Spinal cord (tissue), 10 donors: ENCODE data around the gene IRF9. TPM values are rescaled to one million over a fixed set of nuclear protein-coding genes. Genes with fewer than 3 reads are reported as not detected.
A peak's percentile ranks its signal among the peaks of the same experiment; 100 is the strongest.

Experiments used
- DNase-seq, 6 donors: peaks; one replicate each; pipeline versions ENCODE4 v3.0.0 to v3.0.0-alpha.2; 2013 to 2015; ENCODE audit warnings: low spot score in 6 of 6, low read depth in 4 of 6
- H3K27ac ChIP-seq: one replicate; pipeline ENCODE4 v1.5.1; 2013; ENCODE audit warnings: low read depth, low read length, control low read depth
- H3K27me3 ChIP-seq: one replicate; pipeline ENCODE4 v1.6.1; 2013; ENCODE audit warnings: low read length; ENCODE audit not compliant: control insufficient read depth, insufficient read depth
- H3K36me3 ChIP-seq: one replicate; pipeline ENCODE4 v1.6.1; 2013; ENCODE audit warnings: low read length; ENCODE audit not compliant: control insufficient read depth, insufficient read depth
- H3K4me1 ChIP-seq: one replicate; pipeline ENCODE4 v1.6.1; 2013; ENCODE audit warnings: low read length; ENCODE audit not compliant: control insufficient read depth, insufficient read depth
- H3K4me3 ChIP-seq: one replicate; pipeline ENCODE4 v1.5.1; 2013; ENCODE audit warnings: low read depth, low read length, control low read depth
- H3K9me3 ChIP-seq: one replicate; pipeline ENCODE4 v1.6.1; 2013; ENCODE audit warnings: low read length; ENCODE audit not compliant: control insufficient read depth, insufficient read depth
- WGBS: methylation state at CpG from one replicate; pipeline ENCODE4 v1.1.5; 2013; ENCODE audit warnings: missing lambda C conversion rate; ENCODE audit not compliant: insufficient coverage; 5-methylcytosine and 5-hydroxymethylcytosine counted together
- polyA plus RNA-seq, 2 donors: library from polyadenylated mRNA; unstranded; fragments of 120-200 nt; gene quantifications; one replicate each; pipeline ENCODE4 v1.2.1, GENCODE V29; 2013; ENCODE audit not compliant: insufficient read length in 2 of 2
- total RNA-seq, 2 donors: library from RNA; depleted of rRNA in 1 of 2; stranded (reverse); fragments of 120-200 nt in 1 of 2; fragments of >200 nt in 1 of 2; gene quantifications; one replicate each; pipeline versions ENCODE4 v1.2.3 to v1.2.4, GENCODE V29; 2013 to 2014
- donor health status: healthy.

The IRF9 gene
- total and polyA plus RNA-seq, 4 donors, result 50.0 to 81.4 (median 71.3) TPM

DNA sequence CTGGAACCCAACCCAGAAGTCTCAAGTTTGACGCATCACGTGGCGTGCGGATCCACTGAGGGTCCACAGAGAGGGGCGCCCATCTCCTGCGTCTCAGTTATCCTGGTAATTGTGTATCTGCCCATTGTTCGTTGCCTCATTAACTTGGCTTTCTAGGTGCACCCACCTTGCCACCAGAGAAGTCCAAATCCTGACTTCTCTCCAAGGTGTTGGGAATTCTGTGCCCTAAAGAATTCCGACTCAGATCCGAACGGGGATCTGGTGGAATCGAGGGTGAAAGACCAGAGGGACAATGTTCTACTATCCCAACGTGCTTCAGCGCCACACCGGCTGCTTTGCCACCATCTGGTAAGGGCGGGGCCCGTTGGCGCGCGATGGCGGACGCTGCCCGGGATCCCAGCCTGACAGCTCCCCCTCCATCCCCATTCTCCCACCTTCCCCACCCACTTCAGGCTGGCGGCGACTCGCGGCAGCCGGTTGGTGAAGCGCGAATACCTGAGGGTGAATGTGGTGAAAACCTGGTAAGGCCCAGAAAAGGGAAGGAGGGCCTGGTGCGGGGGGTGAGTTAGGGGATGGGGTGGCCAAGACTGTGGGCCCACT, 11.3 kb downstream of the IRF9 start:
- peak in 2 of 6 donors; percentile 69 to 71 for DNase-seq
- under 1% methylated on average over 28 of the region's 30 CpGs for WGBS

DNA sequence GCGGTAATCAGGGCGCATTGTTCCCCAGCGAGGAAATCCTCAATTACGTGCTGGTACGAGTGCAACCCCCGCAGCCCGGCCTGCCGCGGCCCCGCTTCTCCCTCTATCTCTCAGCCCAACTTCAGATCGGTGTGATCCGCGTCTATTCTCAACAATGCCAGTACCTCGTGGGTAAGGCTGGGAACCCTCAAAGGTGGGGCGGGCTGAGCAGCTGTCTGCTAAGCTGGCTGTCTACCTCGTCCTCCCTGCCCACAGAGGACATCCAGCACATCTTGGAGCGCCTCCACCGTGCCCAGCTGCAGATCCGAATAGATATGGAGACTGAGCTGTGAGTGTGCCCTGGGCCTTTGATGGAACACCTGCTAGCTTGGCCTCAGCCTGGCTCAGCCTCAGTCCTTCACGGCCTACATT, 11.8 kb downstream of the IRF9 start:
- Histone ChIP-seq H3K4me3 (peak overlapping the region; percentile 79), H3K4me1 (peaks cover 34% of the 10 kb centered on the region), H3K36me3 (peaks cover 50% of the 10 kb centered on the region), H3K27me3 (no peaks in the 10 kb centered on the region), H3K27ac (peak overlapping the region; percentile 79), H3K9me3 (no peaks in the 10 kb centered on the region)
- DNase-seq, result peak in 1 of 6 donors; percentile 53
- WGBS, result 23% methylated on average over 19 of the region's 20 CpGs

More for the DNA sequence above, 11.3 kb downstream of the IRF9 start:
- H3K27ac ChIP-seq, result peak overlapping the region; percentile 79
- H3K36me3 ChIP-seq, result peaks cover 45% of the 10 kb centered on the region
- no peaks in the 10 kb centered on the region for H3K9me3 ChIP-seq
- peak overlapping the region; percentile 79 for H3K4me3 ChIP-seq
- H3K4me1 ChIP-seq, result peaks cover 34% of the 10 kb centered on the region
- no peaks in the 10 kb centered on the region for H3K27me3 ChIP-seq

DNA sequence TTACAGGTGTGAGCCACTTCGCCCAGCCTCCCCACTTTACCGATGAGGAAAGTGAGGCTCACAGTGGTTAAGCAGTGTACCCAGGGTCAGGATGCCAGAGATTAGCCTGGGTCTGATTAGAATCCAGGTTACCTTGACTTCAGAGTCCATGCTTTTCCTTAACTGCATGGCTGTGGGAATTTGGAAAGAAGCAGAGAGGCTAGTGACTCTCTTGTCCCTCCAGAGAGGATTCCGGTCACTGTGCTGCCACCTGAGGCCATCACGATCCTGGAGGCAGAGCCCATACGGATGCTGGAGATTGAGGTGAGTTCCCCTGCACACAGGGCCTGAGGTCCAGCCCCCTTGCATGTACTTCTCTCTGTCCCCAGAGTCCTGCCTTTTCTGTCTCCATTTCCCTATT, 15.5 kb downstream of the IRF9 start:
- 89% methylated on average over 5 of the region's 5 CpGs for WGBS
- H3K9me3 ChIP-seq, result no peaks in the 10 kb centered on the region
- peaks cover 86% of the 10 kb centered on the region for H3K36me3 ChIP-seq
- peaks cover 33% of the 10 kb centered on the region for H3K4me1 ChIP-seq
- DNase-seq, result no peak
- H3K4me3 ChIP-seq, result no peak overlapping the region
- no peaks in the 10 kb centered on the region for H3K27me3 ChIP-seq
- H3K27ac ChIP-seq, result no peak overlapping the region

DNA sequence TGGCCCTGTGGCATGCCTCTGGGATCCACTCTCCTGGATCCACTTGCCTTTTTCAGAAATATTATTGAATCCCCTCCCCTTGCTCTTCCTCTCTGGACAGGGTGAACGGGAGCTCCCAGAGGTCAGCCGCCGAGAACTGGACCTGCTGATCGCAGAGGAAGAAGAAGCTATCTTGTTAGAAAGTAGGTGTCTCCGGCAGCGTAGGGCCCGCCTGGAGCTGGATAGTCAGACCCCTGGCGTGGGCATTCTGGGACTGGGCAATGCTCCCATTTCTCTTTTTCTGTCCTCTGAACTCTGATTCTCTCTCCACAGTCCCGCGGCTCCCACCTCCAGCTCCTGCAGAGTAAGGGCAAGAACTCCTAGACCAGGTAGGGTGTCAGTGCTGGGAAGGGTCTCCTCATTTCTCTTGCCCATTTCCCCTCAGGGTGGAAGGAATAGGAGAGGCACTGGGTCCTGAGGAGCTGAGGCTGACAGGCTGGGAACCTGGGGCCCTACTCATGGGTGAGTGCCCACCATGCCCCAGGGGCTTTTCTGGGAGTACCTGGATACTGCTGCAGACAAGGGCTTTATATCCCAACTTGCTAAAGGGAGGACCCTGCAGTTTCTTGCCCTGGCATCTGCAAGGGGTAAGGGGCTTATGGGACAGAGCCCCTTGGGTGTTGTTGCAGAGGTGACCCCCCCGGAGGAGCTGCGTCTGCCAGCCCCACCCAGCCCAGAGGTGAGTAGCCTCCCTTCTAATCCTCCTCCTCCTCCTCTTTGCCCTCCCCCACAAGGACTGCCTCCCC, 16.2 kb downstream of the IRF9 start:
- no peak overlapping the region for H3K4me3 ChIP-seq
- H3K36me3 ChIP-seq, result peaks cover 92% of the 10 kb centered on the region
- H3K27me3 ChIP-seq, result no peaks in the 10 kb centered on the region
- H3K27ac ChIP-seq, result no peak overlapping the region
- H3K4me1 ChIP-seq, result peaks cover 27% of the 10 kb centered on the region
- H3K9me3 ChIP-seq, result no peaks in the 10 kb centered on the region
- DNase-seq, result no peak
- WGBS, result 93% methylated on average over 3 of the region's 12 CpGs

DNA sequence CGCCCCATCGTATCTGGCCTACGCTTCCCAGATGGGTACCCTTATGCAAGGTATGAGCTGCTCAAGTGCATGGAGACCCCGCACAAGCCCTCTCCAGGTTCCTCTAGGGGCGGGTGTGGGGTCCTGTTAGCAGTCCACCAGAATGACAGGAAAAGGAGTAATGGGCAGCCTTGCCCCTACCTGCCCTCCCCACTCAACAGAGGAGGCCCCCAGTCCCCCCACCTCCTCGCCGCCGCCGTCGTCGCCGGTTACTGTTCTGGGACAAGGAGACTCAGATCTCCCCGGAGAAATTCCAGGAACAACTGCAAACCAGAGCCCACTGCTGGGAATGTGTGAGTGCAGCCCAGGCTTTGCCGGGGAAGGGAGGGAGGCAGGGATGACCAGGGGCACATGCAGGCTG, 16.8 kb downstream of the IRF9 start:
- Histone ChIP-seq H3K27ac (no peak overlapping the region), H3K27me3 (no peaks in the 10 kb centered on the region), H3K4me1 (peaks cover 21% of the 10 kb centered on the region), H3K4me3 (no peak overlapping the region), H3K36me3 (peaks cover 95% of the 10 kb centered on the region), H3K9me3 (no peaks in the 10 kb centered on the region)
- WGBS, result 89% methylated on average over 3 of the region's 14 CpGs
- DNase-seq, result no peak

DNA sequence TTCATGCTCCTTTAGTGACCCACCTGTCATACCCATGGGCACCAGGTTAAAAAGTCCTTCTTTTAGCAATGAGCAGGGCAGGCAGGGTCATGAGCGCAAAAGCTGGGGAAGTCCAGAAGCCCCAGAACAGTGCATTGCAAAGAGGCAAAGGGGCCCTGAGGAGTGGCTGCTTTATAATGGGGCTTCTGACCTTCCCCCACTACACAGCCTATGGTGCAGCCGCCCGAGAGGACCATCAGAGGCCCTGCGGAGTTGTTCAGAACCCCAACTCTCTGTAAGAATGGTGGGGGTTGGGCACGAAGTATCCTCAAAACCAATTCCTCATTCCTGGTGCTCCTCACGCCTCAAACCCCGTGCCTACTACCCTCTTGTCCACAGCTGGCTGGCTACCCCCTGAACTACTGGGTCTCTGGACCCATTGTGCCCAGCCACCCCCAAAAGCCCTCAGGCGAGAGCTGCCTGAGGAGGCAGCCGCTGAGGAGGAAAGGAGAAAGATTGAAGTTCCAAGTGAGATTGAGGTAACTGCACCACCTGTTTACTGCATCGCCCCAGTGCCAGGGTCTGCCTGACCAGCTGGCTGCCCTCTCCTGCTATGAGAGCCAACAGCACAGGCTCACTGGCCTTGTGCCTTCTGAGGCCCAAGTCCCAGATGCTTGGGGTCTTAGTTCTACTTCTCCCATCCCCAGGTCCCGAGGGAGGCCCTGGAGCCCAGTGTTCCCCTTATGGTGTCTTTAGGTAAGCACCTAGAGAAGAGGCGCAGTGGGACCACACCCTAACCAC, 17.5 kb downstream of the IRF9 start:
- Histone ChIP-seq H3K27me3 (no peaks in the 10 kb centered on the region), H3K27ac (no peak overlapping the region), H3K4me3 (no peak overlapping the region), H3K9me3 (no peaks in the 10 kb centered on the region), H3K4me1 (peaks cover 14% of the 10 kb centered on the region), H3K36me3 (peaks cover 95% of the 10 kb centered on the region)
- no peak for DNase-seq
- 100% methylated on average over 3 of the region's 12 CpGs for WGBS

DNA sequence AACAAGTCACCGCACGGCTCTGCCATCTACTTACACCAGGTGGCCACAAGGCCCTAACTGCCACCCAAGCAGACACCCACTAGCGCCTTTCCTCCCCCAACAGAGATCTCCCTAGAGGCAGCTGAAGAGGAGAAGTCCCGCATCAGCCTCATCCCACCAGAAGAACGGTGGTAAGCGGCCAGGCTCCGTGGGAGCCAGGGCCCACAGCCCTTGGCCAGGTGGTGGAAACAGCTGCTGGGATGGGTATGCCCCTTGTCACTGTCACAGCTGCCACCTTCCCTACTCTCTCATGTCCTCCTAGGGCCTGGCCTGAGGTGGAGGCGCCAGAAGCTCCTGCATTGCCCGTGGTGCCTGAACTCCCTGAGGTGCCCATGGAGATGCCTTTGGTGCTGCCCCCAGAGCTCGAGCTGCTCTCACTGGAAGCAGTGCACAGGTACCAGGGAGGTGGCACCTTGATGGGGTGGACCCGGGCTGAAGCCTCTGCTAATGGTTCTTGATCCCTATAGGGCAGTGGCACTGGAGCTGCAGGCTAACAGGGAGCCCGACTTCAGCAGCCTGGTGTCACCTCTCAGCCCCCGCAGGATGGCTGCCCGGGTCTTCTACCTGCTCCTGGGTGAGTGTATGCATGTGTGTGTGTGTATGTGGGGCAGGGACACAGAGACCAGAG, 18.4 kb downstream of the IRF9 start:
- 89% methylated on average over 9 of the region's 14 CpGs for WGBS
- H3K4me1 ChIP-seq, result peaks cover 8% of the 10 kb centered on the region
- no peak overlapping the region for H3K4me3 ChIP-seq
- DNase-seq, result no peak
- no peaks in the 10 kb centered on the region for H3K27me3 ChIP-seq
- H3K36me3 ChIP-seq, result peaks cover 95% of the 10 kb centered on the region
- no peaks in the 10 kb centered on the region for H3K9me3 ChIP-seq
- H3K27ac ChIP-seq, result no peak overlapping the region

DNA sequence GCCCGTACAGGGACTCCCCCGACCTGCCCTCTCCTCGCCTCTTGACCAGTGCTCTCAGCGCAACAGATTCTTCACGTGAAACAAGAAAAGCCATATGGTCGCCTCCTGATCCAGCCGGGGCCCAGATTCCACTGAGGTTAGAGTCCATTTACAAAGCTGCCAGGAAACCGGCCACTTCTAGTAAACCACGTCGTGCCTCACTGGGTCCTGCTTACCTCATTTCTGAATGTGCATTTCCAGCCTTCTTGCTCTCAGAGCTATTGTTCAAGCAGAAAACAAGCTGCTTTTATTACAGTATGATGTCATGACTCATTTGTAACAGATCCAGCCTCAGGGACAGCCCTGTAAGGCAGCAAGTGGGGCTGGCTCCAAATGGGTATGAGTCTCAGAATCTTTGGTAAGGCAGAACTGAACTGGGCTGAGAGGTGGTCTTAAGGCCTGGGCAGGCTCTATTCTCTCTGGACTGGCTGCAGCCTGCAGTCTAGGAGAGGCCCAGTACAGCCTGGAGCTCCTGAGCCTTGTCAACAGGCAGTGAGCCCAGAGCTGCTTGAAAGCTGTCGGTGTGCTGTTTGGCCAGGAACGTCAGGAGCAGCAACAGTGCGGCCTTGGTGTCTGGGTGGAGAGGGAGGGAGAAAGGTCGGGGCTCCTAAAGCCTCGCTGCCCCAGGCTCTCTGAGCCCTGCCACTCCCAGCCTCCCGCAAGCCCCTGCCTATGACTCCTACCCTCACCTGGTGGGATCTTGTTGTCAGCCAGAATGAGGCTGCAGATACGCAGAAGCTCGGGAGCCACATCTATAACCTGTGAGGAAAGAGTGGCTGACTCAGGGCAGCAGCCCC, 19.1 kb downstream of the IRF9 start:
- Histone ChIP-seq H3K4me3 (no peak overlapping the region), H3K27me3 (no peaks in the 10 kb centered on the region), H3K27ac (no peak overlapping the region), H3K36me3 (peaks cover 98% of the 10 kb centered on the region), H3K9me3 (no peaks in the 10 kb centered on the region), H3K4me1 (peaks cover 8% of the 10 kb centered on the region)
- 62% methylated on average over 11 of the region's 18 CpGs for WGBS
- DNase-seq, result no peak
